Ovary (tissue), 9 donors: ENCODE results near the gene MOGAT1. TPM values are rescaled to one million over a fixed set of nuclear protein-coding genes. Genes with fewer than 3 reads are reported as not detected.

Source experiments
- DNase-seq, 5 donors: peaks; one replicate each; pipeline ENCODE4 v3.0.0-alpha.2; 2019 to 2020
- H3K27ac ChIP-seq, 2 donors: fragments of 200-600 bp; one replicate each; pipeline versions ENCODE4 v1.5.1 to v1.8.0; 2019 to 2022
- H3K27me3 ChIP-seq: fragments of 200-600 bp; one replicate; pipeline ENCODE4 v1.8.0; 2022
- H3K36me3 ChIP-seq: fragments of 200-600 bp; sonication (generic); one replicate; pipeline ENCODE4 v1.5.1; 2019
- H3K4me1 ChIP-seq: one replicate; pipeline ENCODE4 v1.8.1; 2013; ENCODE audit warnings: mild to moderate bottlenecking, moderate library complexity; ENCODE audit not compliant: insufficient read depth
- H3K4me3 ChIP-seq: fragments of 200-600 bp; sonication (generic); one replicate; pipeline ENCODE4 v1.5.1; 2017
- H3K9me3 ChIP-seq, 2 donors: fragments of 200-600 bp in 1 of 2; sonication (generic) in 1 of 2; one replicate each; pipeline versions ENCODE4 v1.5.1 to v1.8.1; 2013 to 2019; ENCODE audit warnings: mild to moderate bottlenecking in 1 of 2, moderate library complexity in 1 of 2
- EP300 ChIP-seq: sonication (generic); formaldehyde crosslinking; IDR thresholded peaks from one replicate; pipeline ENCODE4 v1.6.1; 2017; ENCODE audit warnings: antibody characterized with exemption
- POLR2A ChIP-seq: fragments of 450-650 bp; IDR thresholded peaks from one replicate; pipeline ENCODE4 v1.6.1; 2017; ENCODE audit warnings: antibody characterized with exemption, mild to moderate bottlenecking, moderate library complexity
- WGBS, 3 donors: extraction: QIAGEN DNeasy Blood & Tissue Kit in 1 of 3; methylation state at CpG; one replicate each; pipeline versions ENCODE4 v1.1.5 to v1.1.7; 2013 to 2017; 5-methylcytosine and 5-hydroxymethylcytosine counted together
- intact Hi-C, 4 donors: fragments of 100-400 bp; cut with DNase I; formaldehyde crosslinking; loops; one replicate each; pipeline versions ENCODE4 v1.11.0 to v1.15.1; 2022 to 2023
- polyA plus RNA-seq, 2 donors: library from polyadenylated mRNA; stranded (reverse); fragments of 200-250 nt in 1 of 2; fragments of 350-450 nt in 1 of 2; fragmentation: Illumina TruSeq in 1 of 2; extraction: RNeasy Lipid Tissue Mini Kit (QIAGEN cat#74804) in 1 of 2; gene quantifications; one replicate each; pipeline ENCODE4 v1.2.3, GENCODE V29; 2013 to 2014
- total RNA-seq, 7 donors: library from RNA; depleted of rRNA in 2 of 7; stranded (reverse); fragments of >200 nt in 2 of 7; fragmentation: NEBNext Ultra II Directional in 3 of 7; extraction: Animal tissue kit (Norgen Biotek cat#: 25700) in 3 of 7; gene quantifications; one replicate each; pipeline versions ENCODE4 v1.1.0 to v1.2.4, GENCODE V29; 2016 to 2023
- TF ChIP-seq, protein P1 (sequence below), 3 donors: fragments of 450-650 bp in 2 of 3; fragments of 200-600 bp in 1 of 3; IDR thresholded peaks; one replicate each; pipeline versions ENCODE4 v1.5.1 to v1.8.0; 2016 to 2022; ENCODE audit warnings: antibody characterized with exemption in 3 of 3, mild to moderate bottlenecking in 1 of 3
- donor health status: DM: no; HTN: no; CAD: no; lungs with moderate emphysema.
- donor health status: DM: no; HTN: no; CAD: no.
- donor health status: Bipolar disorder and iron deficiency.
- donor health status: DM: yes; HTN: yes; CAD: no.
- donor health status: DM: no; HTN: no; CAD: no.
- donor health status: DM: yes; HTN: yes; CAD: no.

Gene MOGAT1
- total and polyA plus RNA-seq, 9 donors, result not detected

DNA sequence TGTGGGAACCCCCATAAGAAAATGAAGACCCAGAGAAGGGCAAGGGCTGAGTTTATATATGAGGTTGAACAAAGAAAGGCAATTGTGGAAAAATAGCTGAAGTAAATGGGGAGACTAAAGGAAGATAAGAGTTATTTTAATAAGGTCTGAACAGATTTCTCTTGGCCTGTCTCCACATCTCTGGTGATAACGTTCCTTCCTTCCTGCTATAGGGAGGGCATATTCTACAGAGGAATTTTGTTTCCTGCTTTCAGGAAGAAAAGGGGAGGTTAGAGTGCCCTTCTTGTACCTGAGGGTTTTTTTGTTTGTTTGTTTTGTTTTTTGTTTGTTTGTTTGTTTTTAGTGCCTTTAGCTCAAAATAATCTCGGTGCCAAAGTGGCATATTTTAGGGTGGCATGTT lies 31.6 kb downstream of the MOGAT1 start:
- no peak for TF ChIP-seq EP300
- no peak for TF ChIP-seq POLR2A
- TF ChIP-seq, protein P1, sequence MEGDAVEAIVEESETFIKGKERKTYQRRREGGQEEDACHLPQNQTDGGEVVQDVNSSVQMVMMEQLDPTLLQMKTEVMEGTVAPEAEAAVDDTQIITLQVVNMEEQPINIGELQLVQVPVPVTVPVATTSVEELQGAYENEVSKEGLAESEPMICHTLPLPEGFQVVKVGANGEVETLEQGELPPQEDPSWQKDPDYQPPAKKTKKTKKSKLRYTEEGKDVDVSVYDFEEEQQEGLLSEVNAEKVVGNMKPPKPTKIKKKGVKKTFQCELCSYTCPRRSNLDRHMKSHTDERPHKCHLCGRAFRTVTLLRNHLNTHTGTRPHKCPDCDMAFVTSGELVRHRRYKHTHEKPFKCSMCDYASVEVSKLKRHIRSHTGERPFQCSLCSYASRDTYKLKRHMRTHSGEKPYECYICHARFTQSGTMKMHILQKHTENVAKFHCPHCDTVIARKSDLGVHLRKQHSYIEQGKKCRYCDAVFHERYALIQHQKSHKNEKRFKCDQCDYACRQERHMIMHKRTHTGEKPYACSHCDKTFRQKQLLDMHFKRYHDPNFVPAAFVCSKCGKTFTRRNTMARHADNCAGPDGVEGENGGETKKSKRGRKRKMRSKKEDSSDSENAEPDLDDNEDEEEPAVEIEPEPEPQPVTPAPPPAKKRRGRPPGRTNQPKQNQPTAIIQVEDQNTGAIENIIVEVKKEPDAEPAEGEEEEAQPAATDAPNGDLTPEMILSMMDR (IDR thresholded peaks at IDR 0.05), result no peak
- Histone ChIP-seq H3K9me3 (no peaks in the 10 kb centered on the region), H3K4me1 (no peaks in the 10 kb centered on the region), H3K36me3 (no peaks in the 10 kb centered on the region), H3K27me3 (no peaks in the 10 kb centered on the region), H3K27ac (no peak overlapping the region), H3K4me3 (no peak overlapping the region)
- DNase-seq, result no peak
- intact Hi-C loops, result loop anchor here in 1 of 4 donors (10.0 kb wide), 1 partner anchor 202 kb away; no protein-coding TSS in a partner anchor
- WGBS, 3 donors, result 50 to 58% (median 53%) methylated on average over 2 of the region's 2 CpGs

DNA sequence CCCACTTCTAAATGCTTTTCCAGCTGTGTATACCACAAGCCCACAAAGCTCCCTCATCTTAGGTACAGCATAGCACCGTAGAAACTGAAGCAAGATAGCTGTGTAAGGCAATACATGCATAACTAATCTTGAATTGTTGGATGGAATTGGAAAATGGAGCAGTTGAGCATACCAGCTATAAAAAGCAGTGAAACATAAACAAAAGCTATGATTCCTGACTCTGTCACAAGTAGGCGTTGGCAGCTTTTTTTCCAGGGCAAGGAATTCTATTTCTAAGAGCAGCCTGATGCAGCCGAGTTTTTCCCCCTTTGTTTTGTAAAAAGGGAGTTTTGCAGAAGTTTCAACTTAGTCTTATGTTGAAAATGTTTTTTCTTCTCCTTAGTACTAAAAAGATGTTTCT lies 32.4 kb downstream of the MOGAT1 start:
- DNase-seq, result no peak
- Histone ChIP-seq H3K4me3 (no peak overlapping the region), H3K4me1 (no peaks in the 10 kb centered on the region), H3K27ac (no peak overlapping the region), H3K9me3 (no peaks in the 10 kb centered on the region), H3K36me3 (no peaks in the 10 kb centered on the region), H3K27me3 (no peaks in the 10 kb centered on the region)
- TF ChIP-seq POLR2A, result no peak
- no peak for TF ChIP-seq EP300
- TF ChIP-seq, protein P1 (IDR thresholded peaks at IDR 0.05), result no peak
- WGBS, 3 donors, result 20 to 45% (median 27%) methylated on average over 3 of the region's 3 CpGs
- intact Hi-C loops, result loop anchor here in 1 of 4 donors (10.0 kb wide), 1 partner anchor 201 kb away; no protein-coding TSS in a partner anchor

DNA sequence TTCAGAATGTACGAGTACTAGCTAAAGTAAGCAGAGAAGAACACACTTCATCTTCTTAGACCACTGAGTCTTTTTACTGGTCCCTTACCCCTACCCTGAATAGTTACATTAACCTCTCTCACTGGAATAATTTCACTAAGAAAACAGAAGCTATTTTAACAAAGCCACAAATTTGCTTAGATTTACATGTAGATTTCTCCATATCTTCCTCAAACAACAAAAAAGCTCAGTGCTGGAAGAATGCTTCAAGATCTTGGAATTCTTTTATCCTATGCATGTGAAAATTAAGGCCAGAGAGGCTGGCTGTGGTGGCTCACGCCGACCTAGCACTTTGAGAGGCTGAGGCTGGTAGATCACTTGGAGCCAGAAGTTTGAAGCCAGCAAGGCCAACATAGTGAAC lies 35.2 kb downstream of the MOGAT1 start:
- Histone ChIP-seq H3K27ac (no peak overlapping the region), H3K4me1 (no peaks in the 10 kb centered on the region), H3K9me3 (no peaks in the 10 kb centered on the region), H3K4me3 (no peak overlapping the region), H3K27me3 (no peaks in the 10 kb centered on the region), H3K36me3 (no peaks in the 10 kb centered on the region)
- 87 to 93% (median 92%) methylated on average over 3 of the region's 3 CpGs for WGBS, 3 donors
- intact Hi-C loops, result loop anchor here (5.0 to 10.0 kb wide), 3 partner anchors 196 to 201 kb away; no protein-coding TSS in a partner anchor
- no peak for DNase-seq
- TF ChIP-seq EP300 (no peak), POLR2A (no peak)
- TF ChIP-seq, protein P1 (IDR thresholded peaks at IDR 0.05), result no peak

DNA sequence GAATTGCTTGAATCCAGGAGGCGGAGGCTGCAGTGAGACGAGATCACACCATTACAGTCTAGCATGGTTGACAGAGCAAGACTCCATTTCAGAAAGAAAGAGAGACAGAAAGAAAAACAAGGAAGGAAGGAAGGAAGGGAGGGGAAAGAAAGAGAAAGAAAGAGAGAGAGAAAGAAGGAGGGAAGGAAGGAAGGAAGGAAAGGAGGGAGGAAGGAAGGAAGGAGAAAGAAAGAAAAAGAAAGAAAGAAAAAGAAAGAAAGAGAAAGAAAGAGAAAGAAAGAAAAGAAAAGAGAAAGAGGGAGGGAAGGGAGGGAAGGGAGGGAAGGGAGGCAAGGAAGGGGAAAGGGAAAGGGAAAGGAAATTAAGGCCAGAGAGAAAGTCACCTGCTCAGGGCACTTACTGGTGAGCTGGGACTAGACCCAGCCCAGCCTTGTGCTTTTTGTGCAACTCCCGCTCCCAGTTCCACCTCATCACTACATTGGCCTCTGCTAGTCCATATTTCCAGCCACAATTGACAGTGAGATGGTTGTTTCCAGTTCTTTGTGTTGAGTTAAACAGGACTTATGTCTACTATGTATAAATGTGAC lies 35.7 kb downstream of the MOGAT1 start:
- no peaks in the 10 kb centered on the region for H3K9me3 ChIP-seq
- H3K4me3 ChIP-seq, result no peak overlapping the region
- H3K4me1 ChIP-seq, result no peaks in the 10 kb centered on the region
- no peaks in the 10 kb centered on the region for H3K36me3 ChIP-seq
- no peaks in the 10 kb centered on the region for H3K27me3 ChIP-seq
- TF ChIP-seq, protein P1 (IDR thresholded peaks at IDR 0.05), result no peak
- TF ChIP-seq POLR2A, result no peak
- no peak for TF ChIP-seq EP300
- no peak overlapping the region for H3K27ac ChIP-seq
- DNase-seq, result no peak
- intact Hi-C loops, result loop anchor here (5.0 to 10.0 kb wide), 3 partner anchors 195 to 200 kb away; no protein-coding TSS in a partner anchor
- WGBS, 3 donors, result 89 to 95% (median 93%) methylated on average over 3 of the region's 3 CpGs
